22Rv1 (cell line): ENCODE results near the gene PPM1M.

Source experiments
- H3K27ac ChIP-seq: fragments of 450-650 bp; 2 replicates; pipeline ENCODE4 v1.5.1; 2017
- ZFX ChIP-seq: fragments of 450-650 bp; IDR thresholded peaks from 2 replicates; pipeline ENCODE4 v1.6.1; 2017; ENCODE audit warnings: antibody characterized with exemption, borderline replicate concordance
- TF ChIP-seq, protein P1 (sequence below): fragments of 450-650 bp; IDR thresholded peaks from 2 replicates; pipeline ENCODE4 v1.5.1; 2017; ENCODE audit warnings: mild to moderate bottlenecking

The PPM1M gene

DNA sequence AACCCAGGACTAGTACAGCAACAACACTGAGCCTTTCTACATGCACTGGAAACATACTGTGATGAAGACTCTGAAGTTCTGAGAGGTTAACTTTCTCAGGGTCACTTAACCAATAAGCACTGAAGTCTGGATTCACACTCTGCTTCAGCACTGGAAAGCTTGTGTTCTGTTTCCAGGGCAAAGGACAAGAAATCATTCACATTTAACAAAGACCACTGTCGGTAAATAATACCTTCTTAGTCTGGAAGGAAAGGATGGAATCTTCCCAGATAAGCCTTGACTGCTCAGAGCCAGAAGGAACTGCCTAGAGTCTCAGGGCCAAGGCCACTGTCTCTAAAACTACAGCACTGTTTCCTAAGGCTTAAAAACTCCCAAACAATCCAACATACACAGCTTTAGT lies 37.7 kb downstream of the PPM1M start:
- peak overlapping the region; percentile 97 for H3K27ac ChIP-seq
- TF ChIP-seq, protein P1, sequence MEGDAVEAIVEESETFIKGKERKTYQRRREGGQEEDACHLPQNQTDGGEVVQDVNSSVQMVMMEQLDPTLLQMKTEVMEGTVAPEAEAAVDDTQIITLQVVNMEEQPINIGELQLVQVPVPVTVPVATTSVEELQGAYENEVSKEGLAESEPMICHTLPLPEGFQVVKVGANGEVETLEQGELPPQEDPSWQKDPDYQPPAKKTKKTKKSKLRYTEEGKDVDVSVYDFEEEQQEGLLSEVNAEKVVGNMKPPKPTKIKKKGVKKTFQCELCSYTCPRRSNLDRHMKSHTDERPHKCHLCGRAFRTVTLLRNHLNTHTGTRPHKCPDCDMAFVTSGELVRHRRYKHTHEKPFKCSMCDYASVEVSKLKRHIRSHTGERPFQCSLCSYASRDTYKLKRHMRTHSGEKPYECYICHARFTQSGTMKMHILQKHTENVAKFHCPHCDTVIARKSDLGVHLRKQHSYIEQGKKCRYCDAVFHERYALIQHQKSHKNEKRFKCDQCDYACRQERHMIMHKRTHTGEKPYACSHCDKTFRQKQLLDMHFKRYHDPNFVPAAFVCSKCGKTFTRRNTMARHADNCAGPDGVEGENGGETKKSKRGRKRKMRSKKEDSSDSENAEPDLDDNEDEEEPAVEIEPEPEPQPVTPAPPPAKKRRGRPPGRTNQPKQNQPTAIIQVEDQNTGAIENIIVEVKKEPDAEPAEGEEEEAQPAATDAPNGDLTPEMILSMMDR, result no peak

DNA sequence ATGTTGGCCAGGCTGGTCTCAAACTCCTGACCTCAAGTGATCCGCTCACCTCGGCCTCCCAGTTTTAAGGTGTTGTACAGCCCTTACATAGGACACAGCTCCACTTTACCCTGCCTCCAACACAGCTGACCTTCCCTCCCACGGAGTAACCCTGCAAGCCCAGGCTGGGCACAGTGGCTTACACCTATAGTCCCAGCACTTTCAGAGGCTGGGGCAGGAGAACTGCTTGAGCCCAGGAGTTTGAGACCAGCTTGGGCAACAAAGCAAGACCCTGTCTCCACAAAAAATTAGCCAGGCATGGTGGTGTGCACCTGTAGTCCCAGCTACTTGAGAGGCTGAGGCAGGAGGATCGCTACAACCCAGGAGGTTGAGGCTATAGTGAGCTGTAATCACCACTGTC lies 38.5 kb downstream of the PPM1M start:
- peak overlapping the region; percentile 97 for H3K27ac ChIP-seq

DNA sequence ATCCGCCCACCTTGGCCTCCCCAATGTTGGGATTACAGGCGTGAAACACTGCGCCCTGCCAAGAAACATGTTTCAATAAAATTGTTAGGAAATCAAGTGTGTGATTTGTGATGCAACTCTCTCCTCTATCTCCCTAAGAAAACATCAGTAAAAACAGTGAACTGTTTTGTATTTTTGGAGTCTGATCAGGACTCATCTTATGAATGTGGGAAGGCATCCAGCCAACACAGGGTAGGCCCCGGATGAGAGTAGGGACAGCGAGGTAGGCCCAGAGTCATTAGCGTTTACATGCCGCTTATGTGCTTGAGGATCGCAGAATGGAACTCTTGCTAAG lies 41.2 kb downstream of the PPM1M start:
- H3K27ac ChIP-seq, result peak overlapping the region; percentile 97
- TF ChIP-seq ZFX, result no peak
- TF ChIP-seq, protein P1, result no peak

DNA sequence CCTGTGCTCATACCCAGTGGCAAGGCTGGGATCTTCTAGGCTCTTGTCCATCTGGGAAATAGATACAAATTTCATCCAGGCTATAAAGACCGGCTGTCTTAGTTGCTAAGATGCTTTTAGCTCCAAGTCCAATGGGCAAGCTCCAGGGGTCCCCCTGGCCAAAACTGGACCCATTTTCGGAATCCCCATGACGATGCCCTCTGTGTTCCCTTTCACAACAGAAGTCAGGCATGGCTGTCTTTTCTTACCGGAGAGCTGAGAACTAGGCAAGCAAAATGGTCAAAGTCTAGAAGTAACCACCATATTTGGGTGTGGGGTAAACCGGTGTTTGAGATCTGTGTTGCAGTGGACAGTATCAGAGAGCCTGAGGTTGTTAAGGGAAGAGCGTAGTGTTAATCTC lies 43.1 kb downstream of the PPM1M start:
- peak overlapping the region; percentile 97 for H3K27ac ChIP-seq
- TF ChIP-seq, protein P1, result no peak
- no peak for TF ChIP-seq ZFX

DNA sequence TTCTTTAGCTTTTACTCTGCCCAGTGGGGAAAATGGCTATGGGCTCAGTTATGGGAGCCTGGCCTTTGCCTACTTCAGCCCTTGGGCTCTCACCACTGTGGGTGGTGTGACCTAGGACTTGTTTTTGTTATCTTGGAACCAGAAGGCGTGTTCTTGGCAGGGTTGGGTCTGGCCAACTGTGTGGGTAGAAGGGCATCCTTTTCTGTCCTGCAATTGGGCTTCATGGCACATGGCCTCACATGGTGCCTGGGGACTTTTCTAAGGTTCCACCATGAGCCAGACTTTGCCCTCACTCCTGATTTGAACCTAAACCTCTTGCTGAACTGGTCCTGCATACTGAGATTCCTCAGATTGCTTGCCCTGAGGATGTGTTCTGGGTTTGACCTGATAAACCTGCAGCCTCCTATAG lies 43.8 kb downstream of the PPM1M start:
- peak overlapping the region; percentile 97 for H3K27ac ChIP-seq
- TF ChIP-seq ZFX, result no peak
- TF ChIP-seq, protein P1, result no peak

DNA sequence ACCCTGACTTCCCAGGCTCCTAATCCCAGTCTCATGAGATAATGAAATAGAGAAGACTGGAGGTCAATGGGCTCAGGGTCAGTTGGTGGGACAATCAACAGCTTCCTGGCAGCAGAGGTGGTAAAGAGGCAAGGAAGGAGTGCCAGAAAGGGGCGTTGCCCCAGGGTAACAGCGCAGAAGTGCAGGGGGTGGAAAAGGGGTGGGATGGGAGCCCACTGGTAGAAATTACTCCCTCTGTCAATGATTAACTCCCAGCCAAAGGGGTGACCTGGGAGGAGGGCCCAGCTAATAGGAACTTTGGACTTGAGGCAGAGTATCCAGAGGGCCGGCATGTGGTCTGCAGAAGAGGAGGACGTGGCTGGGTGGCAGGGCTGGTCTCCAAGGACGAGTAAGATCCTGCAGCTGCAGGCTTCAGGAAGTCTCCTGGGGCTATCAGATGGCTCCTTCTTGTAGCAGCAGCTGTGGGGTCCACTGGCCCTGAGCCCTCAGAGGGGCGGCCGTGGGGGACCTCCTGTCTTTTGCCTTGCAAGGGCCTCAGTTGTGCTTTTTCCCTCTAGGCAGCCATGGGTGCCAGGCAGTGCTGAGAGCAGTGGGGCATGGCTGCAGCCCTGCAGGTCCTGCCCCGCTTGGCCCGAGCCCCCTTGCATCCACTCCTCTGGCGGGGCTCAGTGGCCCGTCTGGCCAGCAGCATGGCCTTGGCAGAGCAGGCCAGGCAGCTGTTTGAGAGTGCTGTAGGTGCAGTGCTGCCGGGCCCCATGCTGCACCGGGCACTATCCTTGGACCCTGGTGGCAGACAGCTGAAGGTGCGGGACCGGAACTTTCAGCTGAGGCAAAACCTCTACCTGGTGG lies 44.4 kb downstream of the PPM1M start:
- no peak for TF ChIP-seq ZFX
- TF ChIP-seq, protein P1, result no peak
- peak overlapping the region; percentile 97 for H3K27ac ChIP-seq

DNA sequence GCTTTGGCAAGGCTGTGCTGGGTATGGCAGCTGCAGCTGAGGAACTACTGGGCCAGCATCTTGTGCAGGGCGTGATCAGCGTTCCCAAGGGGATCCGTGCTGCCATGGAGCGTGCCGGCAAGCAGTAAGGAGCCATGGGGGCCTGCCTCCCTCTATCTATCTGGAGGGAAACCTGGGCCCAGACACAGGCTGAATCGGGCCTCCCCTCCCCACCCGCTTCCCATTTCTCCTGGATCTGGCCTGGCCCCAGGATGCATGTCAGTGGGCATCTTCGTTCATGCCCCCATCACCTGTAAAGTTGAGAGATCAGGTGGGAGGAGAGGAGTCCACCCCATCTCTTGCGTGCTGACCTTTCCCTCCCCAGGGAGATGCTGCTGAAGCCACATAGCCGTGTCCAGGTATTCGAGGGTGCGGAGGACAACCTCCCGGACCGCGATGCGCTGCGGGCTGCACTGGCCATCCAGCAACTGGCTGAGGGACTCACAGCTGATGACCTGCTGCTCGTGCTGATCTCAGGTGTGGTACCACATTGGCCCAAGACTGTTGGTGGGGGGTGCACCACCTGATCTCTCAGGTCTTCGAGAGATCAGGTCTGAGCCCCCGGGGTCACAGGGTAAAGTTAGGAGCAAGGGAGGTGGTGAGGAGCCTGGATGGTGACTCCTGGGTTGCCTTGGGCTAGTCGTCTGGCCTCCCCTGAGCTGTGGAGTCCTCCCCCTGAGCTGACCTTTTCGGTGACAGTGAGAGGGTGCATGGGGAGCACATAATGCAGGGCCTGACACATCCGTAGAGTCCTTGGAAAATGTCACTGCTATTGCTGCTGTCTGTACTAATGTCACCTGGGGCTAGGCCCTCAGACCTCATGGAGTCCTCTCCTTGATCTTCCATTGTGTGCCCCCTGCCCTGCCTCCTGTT lies 45.3 kb downstream of the PPM1M start:
- TF ChIP-seq ZFX, result no peak
- TF ChIP-seq, protein P1, result no peak

More for the DNA sequence above, 45.3 kb downstream of the PPM1M start:
- H3K27ac ChIP-seq, result peak overlapping the region; percentile 97
